ENCODE measurements around the gene ZNF709.
A peak's percentile ranks its signal among the peaks of the same experiment; 100 is the strongest.

The ZNF709 gene

GRCh38 chr19:12484371-12485051 is at the start of gene ZNF709:
TSS of gene ZNF709 (minus strand) at chr19:12484816. CDS start at chr19:12484657, 159 bp downstream.
- H3K27ac ChIP-seq, result peak within 1 kb of the TSS; percentile 53
- no peak for TF ChIP-seq CTCF (conservative IDR thresholded peaks at IDR 0.05)
- no peak for TF ChIP-seq ZFX (IDR thresholded peaks at IDR 0.05)

GRCh38 chr19:12527034-12527836 is 42.6 kb upstream of the ZNF709 start:
- no peak overlapping the region for H3K27ac ChIP-seq
- no peak for TF ChIP-seq CTCF (conservative IDR thresholded peaks at IDR 0.05)
- TF ChIP-seq ZFX (IDR thresholded peaks at IDR 0.05), result no peak

GRCh38 chr19:12526542-12526941 is 41.9 kb upstream of the ZNF709 start:
- no peak for TF ChIP-seq CTCF (conservative IDR thresholded peaks at IDR 0.05)
- no peak for TF ChIP-seq ZFX (IDR thresholded peaks at IDR 0.05)
- no peak overlapping the region for H3K27ac ChIP-seq

- H3K27ac ChIP-seq, result no peak overlapping the region
- TF ChIP-seq ZFX (IDR thresholded peaks at IDR 0.05), result no peak
- TF ChIP-seq CTCF (conservative IDR thresholded peaks at IDR 0.05), result peak; percentile 61
Measured at GRCh38 chr19:12521996-12522395, 37.4 kb upstream of the ZNF709 start.

- TF ChIP-seq ZFX (IDR thresholded peaks at IDR 0.05) (no peak), CTCF (conservative IDR thresholded peaks at IDR 0.05) (no peak)
- H3K27ac ChIP-seq, result no peak overlapping the region
Measured at GRCh38 chr19:12513531-12514061, 29.0 kb upstream of the ZNF709 start.

- TF ChIP-seq CTCF (conservative IDR thresholded peaks at IDR 0.05), result no peak
- TF ChIP-seq ZFX (IDR thresholded peaks at IDR 0.05), result no peak
- no peak overlapping the region for H3K27ac ChIP-seq
Measured at GRCh38 chr19:12497032-12497431, 12.4 kb upstream of the ZNF709 start.

- no peak for TF ChIP-seq CTCF (conservative IDR thresholded peaks at IDR 0.05)
- TF ChIP-seq ZFX (IDR thresholded peaks at IDR 0.05), result no peak
- no peak overlapping the region for H3K27ac ChIP-seq
Measured at GRCh38 chr19:12496480-12496879, 11.9 kb upstream of the ZNF709 start.

All from C4-2B (cell line).